Naive B cell (primary cell): ENCODE measurements around the gene ENTPD8. TPM values are rescaled to one million over a fixed set of nuclear protein-coding genes. Genes with fewer than 3 reads are reported as not detected.
A peak's percentile ranks its signal among the peaks of the same experiment; 100 is the strongest.

ENCODE experiments used
- ATAC-seq, 2 donors: fragments of 150-1000 bp; cut with Tn5 transposase; 2 replicates each; pipeline ENCODE4 v1.10.0; 2021; ENCODE audit warnings: low read depth in 2 of 2, mild to moderate bottlenecking in 2 of 2, moderate library complexity in 2 of 2
- DNase-seq: peaks from one replicate; pipeline ENCODE4 v3.0.0; 2022
- H3K27ac Mint-ChIP-seq, 6 donors: one replicate each; pipeline ENCODE4 v1.8.0; 2020 to 2022; ENCODE audit warnings: mild to moderate bottlenecking in 6 of 6, mixed read lengths in 6 of 6, moderate library complexity in 5 of 6, inconsistent platforms in 2 of 6
- H3K27me3 Mint-ChIP-seq, 3 donors: one replicate each; pipeline ENCODE4 v1.8.0; 2021 to 2022; ENCODE audit warnings: mixed read lengths in 3 of 3, mild to moderate bottlenecking in 1 of 3
- H3K36me3 Mint-ChIP-seq, 2 donors: one replicate each; pipeline ENCODE4 v1.8.0; 2020 to 2022; ENCODE audit warnings: mixed read lengths in 2 of 2, inconsistent platforms in 1 of 2, mild to moderate bottlenecking in 1 of 2
- H3K4me1 Mint-ChIP-seq, 3 donors: one replicate each; pipeline ENCODE4 v1.8.0; 2020 to 2022; ENCODE audit warnings: mixed read lengths in 3 of 3, inconsistent platforms in 1 of 3, mild to moderate bottlenecking in 1 of 3, moderate library complexity in 1 of 3
- H3K4me3 Mint-ChIP-seq, 8 donors: one replicate each; pipeline ENCODE4 v1.8.0; 2020 to 2022; ENCODE audit warnings: mild to moderate bottlenecking in 8 of 8, mixed read lengths in 8 of 8, moderate library complexity in 8 of 8, inconsistent platforms in 2 of 8
- H3K9me3 Mint-ChIP-seq, 7 donors: one replicate each; pipeline ENCODE4 v1.8.0; 2020 to 2022; ENCODE audit warnings: mixed read lengths in 7 of 7, mild to moderate bottlenecking in 5 of 7, inconsistent platforms in 2 of 7, moderate library complexity in 1 of 7
- polyA plus RNA-seq, 6 donors: library from polyadenylated mRNA; unstranded; fragments of 300-500 nt; fragmentation: Illumina TruSeq; gene quantifications; one replicate each; pipeline ENCODE4 v1.2.3, GENCODE V29; 2021; ENCODE audit warnings: low read depth in 6 of 6

Gene ENTPD8
- polyA plus RNA-seq, 6 donors from 2014 or later: not detected

DNA sequence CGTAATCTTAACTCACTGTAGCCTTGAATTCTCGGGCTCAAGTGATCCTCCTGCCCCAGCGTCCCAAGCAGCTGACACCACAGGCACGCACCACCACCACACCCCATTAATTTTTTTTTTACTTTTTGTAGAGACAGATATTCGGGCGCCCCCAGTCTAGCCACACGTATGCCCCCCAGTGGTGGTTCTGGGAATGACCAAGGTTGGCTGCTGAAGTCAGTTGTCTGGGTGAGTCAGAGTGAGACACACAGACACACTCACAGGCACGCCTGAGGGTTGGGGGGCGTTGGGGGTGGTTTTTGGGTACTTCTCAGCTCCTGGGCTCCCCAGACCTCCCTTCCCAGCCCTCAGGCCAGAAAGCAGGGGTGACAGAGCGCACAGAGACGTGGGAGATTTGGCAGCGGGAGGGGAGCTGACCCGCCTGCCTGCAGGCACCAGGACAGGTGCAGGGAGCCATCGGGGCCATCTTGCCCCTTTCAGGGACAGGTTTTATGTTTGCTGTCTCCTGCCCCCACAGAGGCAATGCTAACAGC, 4.2 kb upstream of the ENTPD8 start:
- H3K4me1 Mint-ChIP-seq: peaks cover 11 to 17% (median 13%) of the 10 kb centered on the region in 3 donors
- peak overlapping the region in 3 of 6 donors; percentile 11 to 89 (median 66) for H3K27ac Mint-ChIP-seq
- ATAC-seq: peak; percentile 71 to 77

DNA sequence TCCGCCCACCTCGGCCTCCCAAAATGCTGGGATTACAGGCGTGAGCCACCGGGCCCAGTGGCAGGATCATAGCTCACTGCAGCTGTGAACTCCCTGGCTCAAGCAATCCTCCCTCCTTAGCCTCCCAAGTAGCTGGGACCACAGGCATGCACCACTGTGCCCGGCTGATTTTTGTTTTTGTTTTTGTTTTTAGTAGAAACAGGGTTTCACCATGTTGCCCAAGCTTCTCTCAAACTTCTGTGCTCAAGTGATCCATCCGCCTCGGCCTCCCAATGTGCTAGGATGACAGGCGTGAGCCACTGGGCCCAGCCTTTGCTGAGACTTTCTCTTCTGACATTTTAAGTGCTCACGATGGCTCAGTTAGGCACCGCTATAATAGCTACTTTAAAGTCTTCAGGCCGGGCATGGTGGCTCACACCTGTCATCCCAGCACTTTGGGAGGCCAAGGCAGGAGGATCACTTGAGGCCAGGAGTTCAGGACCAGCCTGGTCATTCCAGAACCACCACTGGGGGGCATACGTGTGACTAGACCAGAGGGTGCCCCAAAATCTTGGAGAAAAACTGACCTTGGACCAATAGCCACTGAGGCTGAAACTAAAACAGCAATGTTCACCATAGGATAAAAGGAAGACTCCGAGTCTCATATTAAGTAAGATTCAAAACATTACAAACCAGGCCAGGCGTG, 3.1 kb upstream of the ENTPD8 start:
- H3K27ac Mint-ChIP-seq: no peak overlapping the region
- ATAC-seq (no peak), DNase-seq (no peak)
- peaks cover 6 to 21% (median 16%) of the 10 kb centered on the region in 3 donors for H3K27me3 Mint-ChIP-seq
- H3K36me3 Mint-ChIP-seq: peaks cover 4 to 7% of the 10 kb centered on the region in 2 donors
- H3K9me3 Mint-ChIP-seq: no peaks in the 10 kb centered on the region
- H3K4me3 Mint-ChIP-seq: peak overlapping the region in 1 of 8 donors; percentile 9
- H3K4me1 Mint-ChIP-seq: peaks cover 11 to 14% (median 13%) of the 10 kb centered on the region in 3 donors

More for the DNA sequence above, 4.2 kb upstream of the ENTPD8 start:
- Mint-ChIP-seq H3K4me3 (no peak overlapping the region), H3K36me3 (peaks cover 4 to 7% of the 10 kb centered on the region in 2 donors), H3K27me3 (peaks cover 6 to 16% (median 16%) of the 10 kb centered on the region in 3 donors), H3K9me3 (no peaks in the 10 kb centered on the region)
- peak; percentile 79 for DNase-seq

- Mint-ChIP-seq H3K4me3 (peak overlapping the region; percentile 50 to 92 (median 80)), H3K9me3 (no peaks in the 10 kb centered on the region), H3K27ac (peak overlapping the region in 2 of 6 donors; percentile 47 to 70), H3K36me3 (peaks cover 4 to 7% of the 10 kb centered on the region in 2 donors), H3K27me3 (peaks cover 6 to 22% (median 16%) of the 10 kb centered on the region in 3 donors), H3K4me1 (peaks cover 10 to 11% (median 11%) of the 10 kb centered on the region in 3 donors)
- ATAC-seq (no peak), DNase-seq (no peak)
These were observed 771 bp upstream of the ENTPD8 start for GRCh38 chr9:137441935-137442321.

GRCh38 chr9:137439158-137439714, 1.9 kb downstream of the ENTPD8 start:
- ATAC-seq: no peak
- no peak for DNase-seq
- H3K9me3 Mint-ChIP-seq: no peaks in the 10 kb centered on the region
- H3K4me3 Mint-ChIP-seq: peak overlapping the region in 3 of 8 donors; percentile 19 to 34 (median 21)
- peaks cover 4 to 6% (median 4%) of the 10 kb centered on the region in 3 donors for H3K4me1 Mint-ChIP-seq
- peaks cover 6 to 16% (median 13%) of the 10 kb centered on the region in 3 donors for H3K27me3 Mint-ChIP-seq
- H3K36me3 Mint-ChIP-seq: peaks cover 4 to 7% of the 10 kb centered on the region in 2 donors
- peak overlapping the region in 1 of 6 donors; percentile 38 for H3K27ac Mint-ChIP-seq

- Mint-ChIP-seq H3K27ac (no peak overlapping the region), H3K4me1 (peaks cover 4 to 6% (median 4%) of the 10 kb centered on the region in 3 donors), H3K9me3 (no peaks in the 10 kb centered on the region), H3K36me3 (peaks cover 4 to 7% of the 10 kb centered on the region in 2 donors), H3K4me3 (no peak overlapping the region), H3K27me3 (peaks cover 6 to 13% (median 11%) of the 10 kb centered on the region in 3 donors)
- DNase-seq: no peak
- ATAC-seq: no peak
These were observed 2.5 kb downstream of the ENTPD8 start for GRCh38 chr9:137438591-137439157.

GRCh38 chr9:137437691-137438590, 3.2 kb downstream of the ENTPD8 start:
- peaks cover 4 to 7% of the 10 kb centered on the region in 2 donors for H3K36me3 Mint-ChIP-seq
- no peaks in the 10 kb centered on the region for H3K9me3 Mint-ChIP-seq
- peak overlapping the region in 1 of 8 donors; percentile 51 for H3K4me3 Mint-ChIP-seq
- H3K27ac Mint-ChIP-seq: no peak overlapping the region
- ATAC-seq (no peak), DNase-seq (no peak)
- H3K27me3 Mint-ChIP-seq: peaks cover 6 to 11% (median 8%) of the 10 kb centered on the region in 3 donors
- peaks cover 4 to 6% (median 4%) of the 10 kb centered on the region in 3 donors for H3K4me1 Mint-ChIP-seq

DNA sequence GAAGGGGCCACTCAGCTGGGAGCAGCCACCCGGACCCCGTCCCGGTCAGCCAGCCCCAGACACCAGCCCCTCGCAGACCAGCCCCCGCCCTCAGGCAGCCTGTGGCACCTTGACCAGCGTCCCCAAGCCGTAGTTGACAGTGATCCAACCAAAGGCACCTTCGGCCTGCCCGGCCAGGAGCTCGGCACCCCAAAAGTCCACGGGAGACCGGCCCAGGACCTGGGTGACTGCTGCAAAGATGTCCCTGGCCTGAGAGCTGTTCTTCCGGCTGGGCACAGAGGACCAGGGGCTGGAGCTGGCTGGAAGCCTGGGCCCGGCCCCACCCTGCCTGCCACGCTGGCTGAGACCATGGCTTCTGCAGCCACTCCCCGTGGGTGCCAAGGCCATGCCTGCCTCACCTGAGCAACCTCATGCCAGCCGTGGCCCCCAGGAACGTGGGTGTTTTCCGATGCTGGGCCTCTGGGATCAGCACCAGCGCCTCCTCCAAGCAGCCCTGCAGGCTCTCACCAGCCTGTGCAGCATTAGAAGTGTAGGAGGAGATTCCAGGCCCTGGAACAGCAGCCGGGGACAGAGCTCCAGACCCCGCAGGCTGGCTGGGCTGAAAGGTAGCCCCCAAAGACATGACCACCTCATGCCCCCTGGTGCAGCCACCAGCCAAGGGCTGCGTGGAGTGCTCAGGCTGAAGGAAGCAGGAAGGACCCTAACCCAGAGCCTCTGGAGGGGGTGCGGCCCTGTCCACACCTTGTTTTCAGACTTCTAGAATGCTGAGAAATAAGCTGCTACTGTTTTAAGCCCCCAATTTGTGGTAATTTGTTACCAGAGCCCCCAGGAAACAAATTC, 4.2 kb downstream of the ENTPD8 start:
- Mint-ChIP-seq H3K4me3 (no peak overlapping the region), H3K27ac (no peak overlapping the region), H3K9me3 (no peaks in the 10 kb centered on the region), H3K36me3 (peaks cover 2 to 4% of the 10 kb centered on the region in 2 donors), H3K27me3 (peaks cover 3 to 8% (median 5%) of the 10 kb centered on the region in 3 donors), H3K4me1 (peaks cover 2 to 3% (median 3%) of the 10 kb centered on the region in 3 donors)
- DNase-seq (no peak), ATAC-seq (no peak)

- no peaks in the 10 kb centered on the region for H3K36me3 Mint-ChIP-seq
- peak overlapping the region in 1 of 6 donors; percentile 33 for H3K27ac Mint-ChIP-seq
- H3K4me1 Mint-ChIP-seq: no peaks in the 10 kb centered on the region
- H3K27me3 Mint-ChIP-seq: peaks cover 0 to 7% (median 0%) of the 10 kb centered on the region in 3 donors
- ATAC-seq: no peak
- no peak overlapping the region for H3K4me3 Mint-ChIP-seq
- DNase-seq: no peak
- H3K9me3 Mint-ChIP-seq: no peaks in the 10 kb centered on the region
These were observed 5.0 kb downstream of the ENTPD8 start for GRCh38 chr9:137435980-137436760.

- Mint-ChIP-seq H3K4me1 (no peaks in the 10 kb centered on the region), H3K9me3 (no peaks in the 10 kb centered on the region), H3K27ac (peak overlapping the region in 1 of 6 donors; percentile 71), H3K27me3 (peaks cover 0 to 10% (median 0%) of the 10 kb centered on the region in 3 donors), H3K36me3 (no peaks in the 10 kb centered on the region), H3K4me3 (no peak overlapping the region)
- DNase-seq (no peak), ATAC-seq (no peak)
These were observed 5.7 kb downstream of the ENTPD8 start for GRCh38 chr9:137435381-137435891.

- Mint-ChIP-seq H3K4me1 (no peaks in the 10 kb centered on the region), H3K36me3 (no peaks in the 10 kb centered on the region), H3K9me3 (no peaks in the 10 kb centered on the region), H3K27me3 (peaks cover 0 to 10% (median 0%) of the 10 kb centered on the region in 3 donors), H3K4me3 (no peak overlapping the region), H3K27ac (peak overlapping the region in 1 of 6 donors; percentile 56)
- ATAC-seq (no peak), DNase-seq (no peak)
These were observed 6.4 kb downstream of the ENTPD8 start for GRCh38 chr9:137434498-137435380.
